Caco-2 (cell line): ENCODE measurements around the gene CAVIN1. TPM values are rescaled to one million over a fixed set of nuclear protein-coding genes. Genes with fewer than 3 reads are reported as not detected.

Experiments
- BruUV-seq: library from RNA; stranded (reverse); fragments of 400-500 nt; replicated peaks from 2 replicates; lab custom pipeline; 2021; lab: Mats Ljungman, UMichigan
- CTCF ChIA-PET: fragments of 300-600 bp; sonication (Branson Sonifier 250); formaldehyde crosslinking; loops from one replicate; lab custom pipeline; 2022; ENCODE audit warnings: antibody characterized with exemption; lab: Charles Lee
- POLR2A ChIA-PET: fragments of 300-600 bp; sonication (Branson Sonifier 250); formaldehyde crosslinking; loops from one replicate; lab custom pipeline; 2022; ENCODE audit warnings: antibody characterized with exemption; lab: Charles Lee
- DNase-seq, 2 experiments: peaks; one replicate each; pipeline versions ENCODE4 v3.0.0 to v3.0.0-alpha.2; 2020 to 2022
- H3K27me3 ChIP-seq: replicated peaks from 2 replicates; pipeline ENCODE4 v1.6.0; 2011; ENCODE audit warnings: low read length; ENCODE audit not compliant: control insufficient read depth, insufficient read depth
- H3K36me3 ChIP-seq: 2 replicates; pipeline ENCODE4 v1.5.1; 2011; ENCODE audit warnings: low read length; ENCODE audit not compliant: control insufficient read depth, insufficient read depth
- H3K4me1 ChIP-seq: fragments of 250-450 bp; sonication (Bioruptor Pico); 2 replicates; pipeline ENCODE4 v1.5.1; 2020; ENCODE audit warnings: mild to moderate bottlenecking
- H3K4me3 ChIP-seq: 2 replicates; pipeline ENCODE4 v1.5.1; 2011; ENCODE audit warnings: low read depth, mild to moderate bottlenecking, control low read depth, low read length
- H3K9me3 ChIP-seq: fragments of 250-450 bp; sonication (Bioruptor Pico); 2 replicates; pipeline ENCODE4 v1.5.1; 2020; ENCODE audit warnings: mild to moderate bottlenecking, moderate library complexity
- H3K27ac Mint-ChIP-seq: one replicate; pipeline ENCODE4 v1.8.0; 2022; ENCODE audit warnings: mixed read lengths; ENCODE audit not compliant: unreplicated experiment
- H3K27me3 Mint-ChIP-seq: one replicate; pipeline ENCODE4 v1.8.0; 2022; ENCODE audit warnings: mixed read lengths; ENCODE audit not compliant: insufficient read depth, unreplicated experiment
- H3K36me3 Mint-ChIP-seq: one replicate; pipeline ENCODE4 v1.8.0; 2022; ENCODE audit warnings: mild to moderate bottlenecking, mixed read lengths; ENCODE audit not compliant: insufficient read depth, unreplicated experiment
- H3K4me1 Mint-ChIP-seq: one replicate; pipeline ENCODE4 v1.8.0; 2022; ENCODE audit warnings: low read depth, mixed read lengths; ENCODE audit not compliant: unreplicated experiment
- H3K4me3 Mint-ChIP-seq: one replicate; pipeline ENCODE4 v1.8.0; 2022; ENCODE audit warnings: mild to moderate bottlenecking, moderate library complexity, mixed read lengths; ENCODE audit not compliant: unreplicated experiment
- H3K9me3 Mint-ChIP-seq: one replicate; pipeline ENCODE4 v1.8.0; 2022; ENCODE audit warnings: mixed read lengths; ENCODE audit not compliant: unreplicated experiment
- CTCF ChIP-seq, 2 experiments: fragments of 200-600 bp in 1 of 2; IDR thresholded peaks; 1 replicate in 1 of 2; 2 replicates in 1 of 2; pipeline versions ENCODE4 v1.5.1 to v1.8.0; 2011 to 2022; ENCODE audit warnings: antibody characterized with exemption in 1 of 2, control low read depth in 1 of 2, inconsistent platforms in 1 of 2, low read depth in 1 of 2, low read length in 1 of 2, mild to moderate bottlenecking in 1 of 2, moderate library complexity in 1 of 2; ENCODE audit not compliant: insufficient read depth in 1 of 2, severe bottlenecking in 1 of 2, unreplicated experiment in 1 of 2
- intact Hi-C: fragments of 100-400 bp; cut with micrococcal nuclease; formaldehyde crosslinking; loops from one replicate; pipeline ENCODE4 v1.10.0; 2022; ENCODE audit not compliant: unreplicated experiment
- total RNA-seq: library from RNA; stranded (reverse); gene quantifications from 2 replicates; pipeline ENCODE4 v1.2.3, GENCODE V29; 2022

The CAVIN1 gene
- total RNA-seq, 1 experiment from 2014 or later = 173 TPM

GRCh38 chr17:42436391-42436790 is 13.3 kb upstream of the CAVIN1 start:
- H3K27ac Mint-ChIP-seq = no peak overlapping the region
- H3K9me3 Mint-ChIP-seq = no peaks in the 10 kb centered on the region
- no peaks in the 10 kb centered on the region for H3K36me3 ChIP-seq
- ChIA-PET POLR2A (no interaction called here), CTCF (interaction anchor here (1.1 to 1.2 kb wide), 2 partner anchors 14 to 78 kb away, joined by 5 to 6 read pairs; partner anchors contain the start of gene CAVIN1)
- TF ChIP-seq CTCF (IDR thresholded peaks at IDR 0.05; ENCODE audit: insufficient read depth in 1 of 2, low read depth in 1 of 2, low read length in 1 of 2, severe bottlenecking in 1 of 2, unreplicated experiment in 1 of 2) = no peak
- H3K27me3 Mint-ChIP-seq = no peaks in the 10 kb centered on the region
- no peaks in the 10 kb centered on the region for H3K9me3 ChIP-seq
- intact Hi-C loops = no loop called here
- H3K4me1 ChIP-seq = peaks cover 16% of the 10 kb centered on the region
- BruUV-seq = no TSS peak
- no peaks in the 10 kb centered on the region for H3K27me3 ChIP-seq
- H3K4me3 ChIP-seq = no peak overlapping the region
- DNase-seq = no peak
- H3K4me1 Mint-ChIP-seq = peaks cover 16% of the 10 kb centered on the region
- no peak overlapping the region for H3K4me3 Mint-ChIP-seq
- no peaks in the 10 kb centered on the region for H3K36me3 Mint-ChIP-seq

GRCh38 chr17:42431758-42432161 is 8.7 kb upstream of the CAVIN1 start:
- no peak for TF ChIP-seq CTCF (IDR thresholded peaks at IDR 0.05; ENCODE audit: insufficient read depth in 1 of 2, low read depth in 1 of 2, low read length in 1 of 2, severe bottlenecking in 1 of 2, unreplicated experiment in 1 of 2)
- Histone ChIP-seq H3K4me1 (peaks cover 29% of the 10 kb centered on the region), H3K9me3 (no peaks in the 10 kb centered on the region), H3K4me3 (no peak overlapping the region), H3K36me3 (no peaks in the 10 kb centered on the region), H3K27me3 (no peaks in the 10 kb centered on the region)
- Mint-ChIP-seq H3K4me1 (peaks cover 34% of the 10 kb centered on the region), H3K4me3 (peak overlapping the region; percentile 10), H3K27me3 (no peaks in the 10 kb centered on the region), H3K36me3 (peaks cover 4% of the 10 kb centered on the region), H3K9me3 (no peaks in the 10 kb centered on the region), H3K27ac (peak overlapping the region; percentile 65)
- peak in 1 of 2 experiments; percentile 63 for DNase-seq
- ChIA-PET CTCF (interaction anchor here (0.6 to 2.8 kb wide), 6 partner anchors 9 to 86 kb away, joined by 3 to 11 read pairs (median 4); partner anchors contain the start of gene CAVIN1), POLR2A (interaction anchor here (0.7 to 1.2 kb wide), 2 partner anchors 9 kb away, joined by 3 to 10 read pairs; partner anchors contain the start of gene CAVIN1)
- intact Hi-C loops = loop anchor here (5.0 kb wide), 1 partner anchor 36 kb away; no protein-coding TSS in a partner anchor
- BruUV-seq = no TSS peak

- ChIA-PET POLR2A (no interaction called here), CTCF (interaction anchor here (0.7 to 2.8 kb wide), 2 partner anchors 64 to 88 kb away, joined by 3 to 11 read pairs; no protein-coding TSS in a partner anchor)
- Histone ChIP-seq H3K4me1 (peaks cover 29% of the 10 kb centered on the region), H3K36me3 (no peaks in the 10 kb centered on the region), H3K27me3 (no peaks in the 10 kb centered on the region), H3K4me3 (no peak overlapping the region), H3K9me3 (no peaks in the 10 kb centered on the region)
- peaks cover 4% of the 10 kb centered on the region for H3K36me3 Mint-ChIP-seq
- no peaks in the 10 kb centered on the region for H3K9me3 Mint-ChIP-seq
- H3K27me3 Mint-ChIP-seq = no peaks in the 10 kb centered on the region
- BruUV-seq = no TSS peak
- H3K4me3 Mint-ChIP-seq = no peak overlapping the region
- no peak for DNase-seq
- intact Hi-C loops = loop anchor here (5.0 kb wide), 1 partner anchor 37 kb away; no protein-coding TSS in a partner anchor
- H3K4me1 Mint-ChIP-seq = peaks cover 34% of the 10 kb centered on the region
- no peak for TF ChIP-seq CTCF (IDR thresholded peaks at IDR 0.05; ENCODE audit: insufficient read depth in 1 of 2, low read depth in 1 of 2, low read length in 1 of 2, severe bottlenecking in 1 of 2, unreplicated experiment in 1 of 2)
- no peak overlapping the region for H3K27ac Mint-ChIP-seq
Measured at GRCh38 chr17:42429726-42430447, 6.8 kb upstream of the CAVIN1 start.
